Ishikawa (cell line): ENCODE data around the gene SCAPER.

Source experiments
- CEBPB ChIP-seq: IDR thresholded peaks from 2 replicates; pipeline ENCODE4 v1.6.1; 2012
- CREB1 ChIP-seq: IDR thresholded peaks from 2 replicates; pipeline ENCODE4 v1.6.1; 2012; ENCODE audit warnings: low read depth
- EGR1 ChIP-seq: IDR thresholded peaks from 2 replicates; pipeline ENCODE4 v1.6.1; 2012
- EP300 ChIP-seq: IDR thresholded peaks from 2 replicates; pipeline ENCODE4 v1.6.1; 2012; ENCODE audit warnings: borderline replicate concordance
- FOXM1 ChIP-seq: IDR thresholded peaks from 2 replicates; pipeline ENCODE4 v1.6.1; 2012; ENCODE audit warnings: low read depth, borderline replicate concordance
- NFIC ChIP-seq: IDR thresholded peaks from 2 replicates; pipeline ENCODE4 v1.6.1; 2012
- RAD21 ChIP-seq: IDR thresholded peaks from 2 replicates; pipeline ENCODE4 v1.6.1; 2012; ENCODE audit warnings: low read depth
- TAF1 ChIP-seq: IDR thresholded peaks from 2 replicates; pipeline ENCODE4 v1.6.1; 2012; ENCODE audit warnings: low read depth, mild to moderate bottlenecking
- TCF12 ChIP-seq: IDR thresholded peaks from 2 replicates; pipeline ENCODE4 v1.6.1; 2012; ENCODE audit warnings: low read depth
- TEAD4 ChIP-seq: IDR thresholded peaks from 2 replicates; pipeline ENCODE4 v1.6.1; 2012
- YY1 ChIP-seq: IDR thresholded peaks from 2 replicates; pipeline ENCODE4 v1.6.1; 2012; ENCODE audit warnings: low read depth
- ZBTB7A ChIP-seq: IDR thresholded peaks from 2 replicates; pipeline ENCODE4 v1.6.1; 2012; ENCODE audit warnings: low read depth
- TF ChIP-seq, protein P1 (sequence below): IDR thresholded peaks from 2 replicates; pipeline ENCODE4 v1.6.1; 2012; ENCODE audit warnings: low read depth, mild to moderate bottlenecking
- TF ChIP-seq, protein P2 (sequence below): IDR thresholded peaks from 2 replicates; pipeline ENCODE4 v1.6.1; 2012
- TF ChIP-seq, protein P3 (sequence below): IDR thresholded peaks from 2 replicates; pipeline ENCODE4 v1.6.1; 2012

Gene SCAPER

GRCh38 chr15:76864586-76864985, 40.6 kb downstream of the SCAPER start:
- TF ChIP-seq, protein P1, sequence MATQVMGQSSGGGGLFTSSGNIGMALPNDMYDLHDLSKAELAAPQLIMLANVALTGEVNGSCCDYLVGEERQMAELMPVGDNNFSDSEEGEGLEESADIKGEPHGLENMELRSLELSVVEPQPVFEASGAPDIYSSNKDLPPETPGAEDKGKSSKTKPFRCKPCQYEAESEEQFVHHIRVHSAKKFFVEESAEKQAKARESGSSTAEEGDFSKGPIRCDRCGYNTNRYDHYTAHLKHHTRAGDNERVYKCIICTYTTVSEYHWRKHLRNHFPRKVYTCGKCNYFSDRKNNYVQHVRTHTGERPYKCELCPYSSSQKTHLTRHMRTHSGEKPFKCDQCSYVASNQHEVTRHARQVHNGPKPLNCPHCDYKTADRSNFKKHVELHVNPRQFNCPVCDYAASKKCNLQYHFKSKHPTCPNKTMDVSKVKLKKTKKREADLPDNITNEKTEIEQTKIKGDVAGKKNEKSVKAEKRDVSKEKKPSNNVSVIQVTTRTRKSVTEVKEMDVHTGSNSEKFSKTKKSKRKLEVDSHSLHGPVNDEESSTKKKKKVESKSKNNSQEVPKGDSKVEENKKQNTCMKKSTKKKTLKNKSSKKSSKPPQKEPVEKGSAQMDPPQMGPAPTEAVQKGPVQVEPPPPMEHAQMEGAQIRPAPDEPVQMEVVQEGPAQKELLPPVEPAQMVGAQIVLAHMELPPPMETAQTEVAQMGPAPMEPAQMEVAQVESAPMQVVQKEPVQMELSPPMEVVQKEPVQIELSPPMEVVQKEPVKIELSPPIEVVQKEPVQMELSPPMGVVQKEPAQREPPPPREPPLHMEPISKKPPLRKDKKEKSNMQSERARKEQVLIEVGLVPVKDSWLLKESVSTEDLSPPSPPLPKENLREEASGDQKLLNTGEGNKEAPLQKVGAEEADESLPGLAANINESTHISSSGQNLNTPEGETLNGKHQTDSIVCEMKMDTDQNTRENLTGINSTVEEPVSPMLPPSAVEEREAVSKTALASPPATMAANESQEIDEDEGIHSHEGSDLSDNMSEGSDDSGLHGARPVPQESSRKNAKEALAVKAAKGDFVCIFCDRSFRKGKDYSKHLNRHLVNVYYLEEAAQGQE = no peak
- TF ChIP-seq NFIC = no peak
- no peak for TF ChIP-seq FOXM1
- TF ChIP-seq, protein P2, sequence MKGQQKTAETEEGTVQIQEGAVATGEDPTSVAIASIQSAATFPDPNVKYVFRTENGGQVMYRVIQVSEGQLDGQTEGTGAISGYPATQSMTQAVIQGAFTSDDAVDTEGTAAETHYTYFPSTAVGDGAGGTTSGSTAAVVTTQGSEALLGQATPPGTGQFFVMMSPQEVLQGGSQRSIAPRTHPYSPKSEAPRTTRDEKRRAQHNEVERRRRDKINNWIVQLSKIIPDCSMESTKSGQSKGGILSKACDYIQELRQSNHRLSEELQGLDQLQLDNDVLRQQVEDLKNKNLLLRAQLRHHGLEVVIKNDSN = no peak
- TF ChIP-seq TEAD4 = no peak
- no peak for TF ChIP-seq TCF12
- no peak for TF ChIP-seq EGR1
- TF ChIP-seq ZBTB7A = no peak
- no peak for TF ChIP-seq EP300
- TF ChIP-seq TAF1 = no peak
- TF ChIP-seq CREB1 = no peak
- no peak for TF ChIP-seq CEBPB
- TF ChIP-seq RAD21 = no peak
- no peak for TF ChIP-seq YY1
- TF ChIP-seq, protein P3, sequence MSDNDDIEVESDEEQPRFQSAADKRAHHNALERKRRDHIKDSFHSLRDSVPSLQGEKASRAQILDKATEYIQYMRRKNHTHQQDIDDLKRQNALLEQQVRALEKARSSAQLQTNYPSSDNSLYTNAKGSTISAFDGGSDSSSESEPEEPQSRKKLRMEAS = no peak

DNA sequence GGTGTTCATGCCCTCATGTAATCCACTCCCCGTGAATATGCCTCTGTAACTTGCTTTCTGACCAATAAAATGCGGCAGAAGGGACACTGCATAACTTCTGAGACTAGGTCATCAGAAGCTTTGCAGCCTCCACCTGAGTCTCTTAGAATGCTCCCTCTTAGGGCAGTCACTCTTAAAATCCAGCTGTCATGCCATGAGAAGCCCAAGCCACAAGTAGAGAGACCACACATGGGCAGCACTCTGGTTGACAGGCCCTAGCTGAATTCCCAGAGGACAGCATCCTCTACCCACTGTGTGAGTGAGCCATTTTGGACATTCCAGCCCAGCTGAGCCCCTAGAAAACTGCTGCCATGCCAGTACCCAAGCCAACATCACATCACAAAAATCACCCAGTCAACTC, 41.4 kb downstream of the SCAPER start:
- TF ChIP-seq NFIC (no peak), EP300 (no peak), EGR1 (no peak), ZBTB7A (no peak), CREB1 (no peak), TEAD4 (no peak)
- TF ChIP-seq, protein P2 = no peak
- TF ChIP-seq, protein P1 = no peak

GRCh38 chr15:76863123-76863522, 42.0 kb downstream of the SCAPER start:
- TF ChIP-seq, protein P2 = no peak
- TF ChIP-seq YY1 = no peak
- TF ChIP-seq, protein P3 = no peak

- TF ChIP-seq, protein P1 = no peak
- TF ChIP-seq TCF12 (no peak), EP300 (no peak), YY1 (no peak), CREB1 (no peak), TEAD4 (no peak), NFIC (no peak), FOXM1 (no peak), TAF1 (no peak), CEBPB (no peak), ZBTB7A (no peak), RAD21 (no peak), EGR1 (no peak)
- TF ChIP-seq, protein P2 = no peak
- TF ChIP-seq, protein P3 = no peak
These were observed 43.2 kb downstream of the SCAPER start for GRCh38 chr15:76861815-76862397.
